DND-41 (cell line): ENCODE measurements around the gene APOBEC3C.

ENCODE experiments used
- ATAC-seq: fragments of 200-7000 bp; cut with Tn5 transposase; 3 replicates; pipeline ENCODE4 v1.9.1; 2021; ENCODE audit warnings: low read depth; ENCODE audit not compliant: insufficient read depth
- DNase-seq: peaks from one replicate; pipeline ENCODE4 v3.0.0-alpha.2; 2020
- H2AFZ ChIP-seq: 2 replicates; pipeline ENCODE4 v1.6.0; 2012; ENCODE audit warnings: low read depth, low read length
- H3K27ac ChIP-seq: 2 replicates; pipeline ENCODE4 v1.5.1; 2012; ENCODE audit warnings: low read length, inconsistent platforms
- H3K27me3 ChIP-seq: fragments of 200-600 bp; sonication (generic); 2 replicates; pipeline ENCODE4 v1.6.0; 2012; ENCODE audit warnings: low read length, mild to moderate bottlenecking, inconsistent platforms; ENCODE audit not compliant: insufficient read depth, poor library complexity
- H3K36me3 ChIP-seq: 2 replicates; pipeline ENCODE4 v1.5.1; 2012; ENCODE audit warnings: low read length, inconsistent platforms; ENCODE audit not compliant: insufficient read depth
- H3K4me1 ChIP-seq: 2 replicates; pipeline ENCODE4 v1.5.1; 2012; ENCODE audit warnings: mild to moderate bottlenecking, low read length; ENCODE audit not compliant: insufficient read depth
- H3K4me2 ChIP-seq: 2 replicates; pipeline ENCODE4 v1.6.0; 2012; ENCODE audit warnings: mild to moderate bottlenecking, moderate library complexity, low read length, inconsistent platforms; ENCODE audit not compliant: insufficient read depth
- H3K4me3 ChIP-seq, 2 experiments: fragments of 200-600 bp in 1 of 2; shearing (Covaris generic) in 1 of 2; 2 replicates each; pipeline ENCODE4 v1.5.1; 2012 to 2016; ENCODE audit warnings: inconsistent platforms in 2 of 2, low read length in 2 of 2, mild to moderate bottlenecking in 2 of 2, low read depth in 1 of 2, moderate library complexity in 1 of 2
- H3K79me2 ChIP-seq: 2 replicates; pipeline ENCODE4 v1.6.0; 2012; ENCODE audit warnings: low read length, inconsistent platforms; ENCODE audit not compliant: insufficient read depth
- H3K9ac ChIP-seq: 2 replicates; pipeline ENCODE4 v1.6.0; 2012; ENCODE audit warnings: low read depth, mild to moderate bottlenecking, inconsistent platforms, low read length, moderate library complexity
- H3K9me3 ChIP-seq: 2 replicates; pipeline ENCODE4 v1.5.1; 2012; ENCODE audit warnings: low read length, moderate library complexity, mild to moderate bottlenecking, inconsistent platforms; ENCODE audit not compliant: insufficient read depth, severe bottlenecking
- H4K20me1 ChIP-seq: 2 replicates; pipeline ENCODE4 v1.6.0; 2012; ENCODE audit warnings: low read length; ENCODE audit not compliant: insufficient read depth
- CTCF ChIP-seq: IDR thresholded peaks from 2 replicates; pipeline ENCODE4 v1.5.1; 2012; ENCODE audit warnings: borderline replicate concordance, low read length, moderate library complexity, mild to moderate bottlenecking; ENCODE audit not compliant: poor library complexity, severe bottlenecking; ENCODE audit errors: extremely low read depth
- EZH2 ChIP-seq: IDR thresholded peaks from 3 replicates; pipeline ENCODE4 v1.6.1; 2012; ENCODE audit warnings: borderline replicate concordance, low read depth, mild to moderate bottlenecking, moderate library complexity, low read length, inconsistent platforms; ENCODE audit not compliant: severe bottlenecking

APOBEC3C gene

GRCh38 chr22:39021552-39022250 lies 7.6 kb downstream of the APOBEC3C start:
- DNase-seq (no peak), ATAC-seq (no peak)
- Histone ChIP-seq H3K4me2 (peak overlapping the region; percentile 82), H3K27ac (peak overlapping the region; percentile 79), H3K36me3 (peaks cover 24% of the 10 kb centered on the region), H3K4me3 (peak overlapping the region; percentile 22 to 62; a peak in 3 of 4 replicates), H4K20me1 (no peaks in the 10 kb centered on the region), H3K9me3 (no peaks in the 10 kb centered on the region), H3K79me2 (peaks cover 10% of the 10 kb centered on the region), H3K9ac (peak overlapping the region; percentile 79), H3K4me1 (peaks cover 22% of the 10 kb centered on the region), H2AFZ (peak overlapping the region; percentile 66), H3K27me3 (no peaks in the 10 kb centered on the region)
- TF ChIP-seq CTCF (no peak), EZH2 (no peak)

DNA sequence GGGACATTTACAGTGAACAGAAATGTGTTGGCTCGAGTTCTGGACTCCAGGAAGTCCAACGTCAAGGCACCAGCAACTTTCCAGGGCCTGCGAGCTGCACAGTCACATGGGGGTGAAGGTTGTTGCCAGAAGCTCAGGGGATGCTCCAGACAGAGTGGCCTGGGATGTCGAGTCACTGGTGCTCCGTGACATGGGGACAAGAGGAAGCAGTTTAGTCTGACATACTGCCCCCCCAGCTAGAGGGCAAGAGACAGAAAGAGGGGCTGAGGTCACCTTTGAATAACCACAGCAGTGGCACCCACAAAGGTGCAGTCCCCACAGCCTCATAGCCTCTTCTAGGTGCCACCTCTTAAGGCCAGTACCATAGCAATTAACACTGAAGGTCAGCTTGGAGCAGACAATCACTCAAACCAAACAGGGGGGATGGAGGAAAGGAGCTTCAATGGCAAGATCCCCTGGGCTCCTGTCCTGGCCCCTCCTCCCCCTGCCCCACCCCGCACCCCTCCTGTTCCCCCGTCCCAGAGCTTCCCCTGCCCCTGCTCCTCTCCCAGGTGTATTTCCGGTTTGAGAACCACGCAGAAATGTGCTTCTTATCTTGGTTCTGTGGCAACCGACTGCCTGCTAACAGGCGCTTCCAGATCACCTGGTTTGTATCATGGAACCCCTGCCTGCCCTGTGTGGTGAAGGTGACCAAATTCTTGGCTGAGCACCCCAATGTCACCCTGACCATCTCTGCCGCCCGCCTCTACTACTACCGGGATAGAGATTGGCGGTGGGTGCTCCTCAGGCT lies 10.7 kb downstream of the APOBEC3C start:
- Histone ChIP-seq H3K27ac (no peak overlapping the region), H3K9me3 (no peaks in the 10 kb centered on the region), H3K4me3 (no peak overlapping the region), H4K20me1 (no peaks in the 10 kb centered on the region), H3K36me3 (peaks cover 16% of the 10 kb centered on the region; the same call in 1 of the 2 replicates), H3K27me3 (no peaks in the 10 kb centered on the region), H3K4me2 (no peak overlapping the region), H3K4me1 (peaks cover 22% of the 10 kb centered on the region), H3K9ac (no peak overlapping the region), H2AFZ (no peak overlapping the region), H3K79me2 (peaks cover 10% of the 10 kb centered on the region)
- no peak for DNase-seq
- no peak for TF ChIP-seq EZH2
- TF ChIP-seq CTCF: no peak
- no peak for ATAC-seq

- H3K4me3 ChIP-seq: no peak overlapping the region
- peaks cover 10% of the 10 kb centered on the region for H3K4me1 ChIP-seq
- H3K79me2 ChIP-seq: peaks cover 6% of the 10 kb centered on the region
- no peak overlapping the region for H3K27ac ChIP-seq
- no peak overlapping the region for H3K9ac ChIP-seq
- H3K27me3 ChIP-seq: no peaks in the 10 kb centered on the region
- no peak for DNase-seq
- ATAC-seq: no peak
- no peaks in the 10 kb centered on the region for H4K20me1 ChIP-seq
- H3K9me3 ChIP-seq: no peaks in the 10 kb centered on the region
- TF ChIP-seq CTCF: no peak
- TF ChIP-seq EZH2: no peak
- H3K36me3 ChIP-seq: peaks cover 16% of the 10 kb centered on the region; the same call in 1 of the 2 replicates
- H3K4me2 ChIP-seq: no peak overlapping the region
- no peak overlapping the region for H2AFZ ChIP-seq
Measured at GRCh38 chr22:39026509-39027150, 12.6 kb downstream of the APOBEC3C start.
